ENCODE measurements around the gene GLOD4. TPM values are rescaled to one million over a fixed set of nuclear protein-coding genes. Genes with fewer than 3 reads are reported as not detected.

Gene GLOD4
- total and polyA plus RNA-seq, 2 of the 4 experiments (the other 2 are of a cell fraction) = 26.3 to 36.7 TPM

DNA sequence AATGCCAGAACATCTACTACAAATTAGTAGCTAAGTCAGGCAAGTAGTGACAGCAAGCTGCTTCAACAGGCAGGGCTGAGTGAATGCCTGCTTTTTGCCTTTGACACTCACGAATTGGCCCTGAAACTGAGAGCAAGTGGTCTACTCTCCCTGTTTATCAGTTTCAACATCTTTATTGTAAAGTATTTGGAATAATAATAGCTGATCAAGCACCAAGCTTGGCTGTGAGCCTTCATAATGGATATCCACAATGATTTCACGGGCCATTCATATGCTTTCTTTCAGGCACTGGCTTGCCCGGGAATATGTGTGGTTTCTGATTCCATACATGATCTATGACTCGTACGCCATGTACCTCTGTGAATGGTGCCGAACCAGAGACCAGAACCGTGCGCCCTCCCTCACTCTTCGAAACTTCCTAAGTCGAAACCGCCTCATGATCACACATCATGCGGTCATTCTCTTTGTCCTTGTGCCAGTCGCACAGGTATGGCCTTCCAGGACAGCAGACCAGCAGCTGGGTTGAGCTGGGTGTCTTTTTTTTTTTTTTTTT lies 44.4 kb downstream of the GLOD4 start:
- Histone ChIP-seq H2AFZ (replicated peaks; ENCODE audit: low read length, poor library complexity) (no peak overlapping the region), H4K5ac (ENCODE audit: low read depth, low read length) (no peak overlapping the region), H4K8ac (ENCODE audit: low read depth in 2 of 2, low read length in 2 of 2) (no peak overlapping the region), H2AK5ac (ENCODE audit: low read depth, low read length) (no peak overlapping the region), H3K27me3 (ENCODE audit: control insufficient read depth, insufficient read depth, low read length) (no peaks in the 10 kb centered on the region), H3K79me1 (ENCODE audit: low read depth in 1 of 2, low read length in 2 of 2) (peaks cover 37 to 77% of the 10 kb centered on the region in 2 experiments), H3K4me3 (ENCODE audit: insufficient read depth, low read depth, low read length) (no peak overlapping the region), H3K4ac (ENCODE audit: low read depth, low read length) (no peak overlapping the region), H3K23ac (ENCODE audit: low read depth, low read length) (no peak overlapping the region), H3K56ac (ENCODE audit: extremely low read depth, insufficient read depth, low read length) (no peak overlapping the region), H2AK9ac (replicated peaks; ENCODE audit: low read depth, low read length, poor library complexity) (no peak overlapping the region), H3K9me3 (ENCODE audit: control insufficient read depth, insufficient read depth, low read length) (no peaks in the 10 kb centered on the region), H3K9me1 (ENCODE audit: insufficient read depth, low read length) (peaks cover 8% of the 10 kb centered on the region; the same call in 1 of the 2 replicates), H2BK15ac (ENCODE audit: low read depth, low read length) (no peak overlapping the region), H3K9ac (ENCODE audit: low read depth, low read length) (no peak overlapping the region), H2BK120ac (ENCODE audit: low read depth, low read length) (no peak overlapping the region), H3K4me1 (ENCODE audit: control insufficient read depth, insufficient read depth, low read length) (peaks cover 3% of the 10 kb centered on the region), H3K18ac (ENCODE audit: low read depth, low read length) (no peak overlapping the region), H2BK5ac (ENCODE audit: low read depth, low read length, poor library complexity, severe bottlenecking) (no peak overlapping the region), H3K14ac (replicated peaks; ENCODE audit: low read depth, low read length) (no peak overlapping the region), H3K27ac (ENCODE audit: insufficient read depth, low read length) (no peak overlapping the region), H4K20me1 (ENCODE audit: insufficient read depth, low read length) (peaks cover 16% of the 10 kb centered on the region), H4K91ac (ENCODE audit: insufficient read depth, low read depth, low read length) (no peak overlapping the region), H3K36me3 (ENCODE audit: control insufficient read depth, insufficient read depth, low read length) (peaks cover 35% of the 10 kb centered on the region), H2BK20ac (ENCODE audit: low read depth, low read length) (no peak overlapping the region), H3K4me2 (ENCODE audit: low read depth, low read length) (no peak overlapping the region)
- WGBS, 2 experiments (ENCODE audit: extremely low coverage in 2 of 2, insufficient read length in 1 of 2) = 90% methylated on average over 6 of the region's 13 CpGs; no CpG with 5 or more reads in 1 of the 2 experiments
- DNase-seq (no peak), ATAC-seq (ENCODE audit: low read depth) (no peak)
- no peak for TF ChIP-seq CEBPB (IDR thresholded peaks at IDR 0.05; ENCODE audit: low read depth, low read length)
- ChIA-PET CTCF (no interaction called here), POLR2A (ENCODE audit: unreplicated experiment) (no interaction called here)
- dilution Hi-C loops (cut with HindIII; ENCODE audit: low sequenced_read_pairs, unreplicated experiment) (no loop called here), intact Hi-C loops (cut with micrococcal nuclease) (no loop called here), in situ Hi-C loops (cut with MboI; ENCODE audit: low sequenced_read_pairs) (no loop called here)
- no TSS peak for BruUV-seq (replicated peaks)

Data from IMR-90 (cell line).